22Rv1 (cell line): ENCODE data around the gene TEAD3.
"Not testable (repeated sequence)": the region's sequence is repeated elsewhere in the genome, so short reads cannot be mapped to it uniquely, and the experiment has no call there.

Experiments used
- ZFX ChIP-seq: fragments of 450-650 bp; IDR thresholded peaks from 2 replicates; pipeline ENCODE4 v1.6.1; 2017; ENCODE audit warnings: antibody characterized with exemption, borderline replicate concordance
- TF ChIP-seq, protein P1 (sequence below): fragments of 450-650 bp; IDR thresholded peaks from 2 replicates; pipeline ENCODE4 v1.5.1; 2017; ENCODE audit warnings: mild to moderate bottlenecking

GRCh38 chr6:35535847-35536246, 39.0 kb upstream of the TEAD3 start:
- TF ChIP-seq, protein P1, sequence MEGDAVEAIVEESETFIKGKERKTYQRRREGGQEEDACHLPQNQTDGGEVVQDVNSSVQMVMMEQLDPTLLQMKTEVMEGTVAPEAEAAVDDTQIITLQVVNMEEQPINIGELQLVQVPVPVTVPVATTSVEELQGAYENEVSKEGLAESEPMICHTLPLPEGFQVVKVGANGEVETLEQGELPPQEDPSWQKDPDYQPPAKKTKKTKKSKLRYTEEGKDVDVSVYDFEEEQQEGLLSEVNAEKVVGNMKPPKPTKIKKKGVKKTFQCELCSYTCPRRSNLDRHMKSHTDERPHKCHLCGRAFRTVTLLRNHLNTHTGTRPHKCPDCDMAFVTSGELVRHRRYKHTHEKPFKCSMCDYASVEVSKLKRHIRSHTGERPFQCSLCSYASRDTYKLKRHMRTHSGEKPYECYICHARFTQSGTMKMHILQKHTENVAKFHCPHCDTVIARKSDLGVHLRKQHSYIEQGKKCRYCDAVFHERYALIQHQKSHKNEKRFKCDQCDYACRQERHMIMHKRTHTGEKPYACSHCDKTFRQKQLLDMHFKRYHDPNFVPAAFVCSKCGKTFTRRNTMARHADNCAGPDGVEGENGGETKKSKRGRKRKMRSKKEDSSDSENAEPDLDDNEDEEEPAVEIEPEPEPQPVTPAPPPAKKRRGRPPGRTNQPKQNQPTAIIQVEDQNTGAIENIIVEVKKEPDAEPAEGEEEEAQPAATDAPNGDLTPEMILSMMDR, result not testable (repeated sequence)
- not testable (repeated sequence) for TF ChIP-seq ZFX
